AG10803 (cell line): Measurements from ENCODE around the gene CLTB.

Experiments used
- DNase-seq: peaks from one replicate; pipeline ENCODE4 v3.0.0; 2010; ENCODE audit warnings: low read depth
- H3K4me3 ChIP-seq: 2 replicates; pipeline ENCODE4 v1.5.1; 2011; ENCODE audit warnings: mild to moderate bottlenecking, low read length, control low read depth
- CTCF ChIP-seq: conservative IDR thresholded peaks from 2 replicates; pipeline ENCODE4 v1.5.1; 2011; ENCODE audit warnings: mild to moderate bottlenecking, low read length, control low read depth, inconsistent platforms

Gene CLTB

GRCh38 chr5:176440927-176441706, 24.8 kb upstream of the CLTB start:
- no peak overlapping the region for H3K4me3 ChIP-seq
- TF ChIP-seq CTCF: no peak
- no peak for DNase-seq

GRCh38 chr5:176438959-176439757, 22.8 kb upstream of the CLTB start:
- no peak overlapping the region for H3K4me3 ChIP-seq
- DNase-seq: peak; percentile 62
- TF ChIP-seq CTCF: no peak

- no peak overlapping the region for H3K4me3 ChIP-seq
- no peak for TF ChIP-seq CTCF
- DNase-seq: peak; percentile 50
Observed at GRCh38 chr5:176436656-176437055, 20.3 kb upstream of the CLTB start.

GRCh38 chr5:176432707-176433106, 16.4 kb upstream of the CLTB start:
- no peak overlapping the region for H3K4me3 ChIP-seq
- no peak for TF ChIP-seq CTCF

GRCh38 chr5:176429972-176430371, 13.6 kb upstream of the CLTB start:
- peak; percentile 2; the same call in 1 of the 2 replicates for TF ChIP-seq CTCF
- no peak for DNase-seq
- H3K4me3 ChIP-seq: no peak overlapping the region

More at GRCh38 chr5:176432707-176433106, 16.4 kb upstream of the CLTB start:
- DNase-seq: no peak

GRCh38 chr5:176427971-176428370, 11.6 kb upstream of the CLTB start:
- H3K4me3 ChIP-seq: no peak overlapping the region
- no peak for DNase-seq
- no peak for TF ChIP-seq CTCF
